ENCODE results near the gene ARHGAP8. TPM values are rescaled to one million over a fixed set of nuclear protein-coding genes. Genes with fewer than 3 reads are reported as not detected.

The ARHGAP8 gene
- total and polyA plus RNA-seq, 2 of the 13 experiments (the other 11 are each of a cell fraction or from before 2014, with no cell fraction given) = 0.07 TPM; not detected in 1

DNA sequence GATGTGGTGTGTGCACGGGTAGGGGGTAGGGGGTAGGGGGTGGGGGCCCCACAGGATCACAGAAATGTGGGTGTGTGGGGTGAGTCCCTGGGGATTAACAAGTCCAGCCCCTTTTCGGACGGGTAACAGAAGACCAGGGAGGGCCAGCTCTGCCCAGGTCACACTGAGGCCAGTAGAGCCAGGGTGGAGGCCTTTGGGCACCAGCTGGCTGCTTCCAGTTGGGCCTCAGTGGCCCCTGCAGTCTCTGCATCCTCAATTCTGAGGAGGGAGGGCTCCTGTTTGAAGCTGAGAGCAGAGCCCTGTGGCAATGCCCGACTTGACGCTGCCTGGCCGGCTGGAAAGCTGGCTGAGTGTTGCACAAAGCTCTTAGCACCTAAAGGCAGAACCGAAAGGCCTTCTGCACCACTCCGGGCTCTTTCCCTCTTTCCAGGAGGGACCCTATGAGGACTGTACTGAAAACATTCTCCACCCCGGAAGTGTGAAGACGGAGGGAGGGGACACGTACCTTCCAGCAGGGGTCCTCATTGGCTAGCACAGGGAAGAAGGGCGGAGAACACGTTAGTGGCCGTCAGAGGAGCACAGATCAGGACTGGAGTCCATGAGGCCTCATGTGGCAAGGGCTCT, 137.0 kb downstream of the ARHGAP8 start:
- in situ Hi-C loops (cut with HindIII; ENCODE audit: extremely low pct_ligation_motif_present, low pct_unique_long_range_greater_than_20kb) = no loop called here
- Histone ChIP-seq H3K36me3 (replicated peaks in 1 of 2; ENCODE audit: control insufficient read depth in 1 of 2, insufficient read depth in 2 of 2, low read length in 2 of 2) (no peaks in the 10 kb centered on the region), H3K4me3 (replicated peaks in 1 of 3; ENCODE audit: insufficient read depth in 1 of 3, low read depth in 2 of 3, low read length in 3 of 3) (no peak overlapping the region), H3K9ac (ENCODE audit: insufficient read depth, low read depth, low read length) (no peak overlapping the region), H2AFZ (ENCODE audit: low read length) (no peak overlapping the region), H3K4me2 (ENCODE audit: low read depth, low read length) (no peak overlapping the region), H4K20me1 (ENCODE audit: insufficient read depth, low read length) (no peaks in the 10 kb centered on the region), H3K27me3 (ENCODE audit: control insufficient read depth in 1 of 2, insufficient read depth in 2 of 2, low read length in 2 of 2) (peaks cover 5 to 29% of the 10 kb centered on the region in 2 experiments; a peak in 4 of 5 replicates), H3K9me3 (ENCODE audit: low read length) (no peaks in the 10 kb centered on the region), H3K27ac (ENCODE audit: extremely low read length, insufficient read depth, low read length) (no peak overlapping the region), H3K4me1 (ENCODE audit: insufficient read depth, low read length) (no peaks in the 10 kb centered on the region), H3K79me2 (ENCODE audit: insufficient read depth, low read length) (no peaks in the 10 kb centered on the region)
- FAIRE-seq = no peak
- no peak for ATAC-seq
- no peak for DNase-seq (ENCODE audit: low spot score)
- ChIA-PET POLR2A (no interaction called here), CTCF (ENCODE audit: low intra/inter-chr PET ratio, low total read pairs) (no interaction called here)
- intact Hi-C loops (cut with micrococcal nuclease; ENCODE audit: unreplicated experiment) = no loop called here
- BruUV-seq (replicated peaks) = no TSS peak
- 15% methylated on average over 8 of the region's 14 CpGs for WGBS (ENCODE audit: low lambda C conversion rate)
- TF ChIP-seq, protein P1, sequence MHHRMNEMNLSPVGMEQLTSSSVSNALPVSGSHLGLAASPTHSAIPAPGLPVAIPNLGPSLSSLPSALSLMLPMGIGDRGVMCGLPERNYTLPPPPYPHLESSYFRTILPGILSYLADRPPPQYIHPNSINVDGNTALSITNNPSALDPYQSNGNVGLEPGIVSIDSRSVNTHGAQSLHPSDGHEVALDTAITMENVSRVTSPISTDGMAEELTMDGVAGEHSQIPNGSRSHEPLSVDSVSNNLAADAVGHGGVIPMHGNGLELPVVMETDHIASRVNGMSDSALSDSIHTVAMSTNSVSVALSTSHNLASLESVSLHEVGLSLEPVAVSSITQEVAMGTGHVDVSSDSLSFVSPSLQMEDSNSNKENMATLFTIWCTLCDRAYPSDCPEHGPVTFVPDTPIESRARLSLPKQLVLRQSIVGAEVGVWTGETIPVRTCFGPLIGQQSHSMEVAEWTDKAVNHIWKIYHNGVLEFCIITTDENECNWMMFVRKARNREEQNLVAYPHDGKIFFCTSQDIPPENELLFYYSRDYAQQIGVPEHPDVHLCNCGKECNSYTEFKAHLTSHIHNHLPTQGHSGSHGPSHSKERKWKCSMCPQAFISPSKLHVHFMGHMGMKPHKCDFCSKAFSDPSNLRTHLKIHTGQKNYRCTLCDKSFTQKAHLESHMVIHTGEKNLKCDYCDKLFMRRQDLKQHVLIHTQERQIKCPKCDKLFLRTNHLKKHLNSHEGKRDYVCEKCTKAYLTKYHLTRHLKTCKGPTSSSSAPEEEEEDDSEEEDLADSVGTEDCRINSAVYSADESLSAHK (CRISPR knock-in tag; IDR thresholded peaks at IDR 0.05; ENCODE audit: borderline replicate concordance) = no peak
- TF ChIP-seq, protein P2, sequence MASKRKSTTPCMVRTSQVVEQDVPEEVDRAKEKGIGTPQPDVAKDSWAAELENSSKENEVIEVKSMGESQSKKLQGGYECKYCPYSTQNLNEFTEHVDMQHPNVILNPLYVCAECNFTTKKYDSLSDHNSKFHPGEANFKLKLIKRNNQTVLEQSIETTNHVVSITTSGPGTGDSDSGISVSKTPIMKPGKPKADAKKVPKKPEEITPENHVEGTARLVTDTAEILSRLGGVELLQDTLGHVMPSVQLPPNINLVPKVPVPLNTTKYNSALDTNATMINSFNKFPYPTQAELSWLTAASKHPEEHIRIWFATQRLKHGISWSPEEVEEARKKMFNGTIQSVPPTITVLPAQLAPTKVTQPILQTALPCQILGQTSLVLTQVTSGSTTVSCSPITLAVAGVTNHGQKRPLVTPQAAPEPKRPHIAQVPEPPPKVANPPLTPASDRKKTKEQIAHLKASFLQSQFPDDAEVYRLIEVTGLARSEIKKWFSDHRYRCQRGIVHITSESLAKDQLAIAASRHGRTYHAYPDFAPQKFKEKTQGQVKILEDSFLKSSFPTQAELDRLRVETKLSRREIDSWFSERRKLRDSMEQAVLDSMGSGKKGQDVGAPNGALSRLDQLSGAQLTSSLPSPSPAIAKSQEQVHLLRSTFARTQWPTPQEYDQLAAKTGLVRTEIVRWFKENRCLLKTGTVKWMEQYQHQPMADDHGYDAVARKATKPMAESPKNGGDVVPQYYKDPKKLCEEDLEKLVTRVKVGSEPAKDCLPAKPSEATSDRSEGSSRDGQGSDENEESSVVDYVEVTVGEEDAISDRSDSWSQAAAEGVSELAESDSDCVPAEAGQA (IDR thresholded peaks at IDR 0.05; ENCODE audit: low read depth) = no peak
- TF ChIP-seq, protein P2 (CRISPR knock-in tag; IDR thresholded peaks at IDR 0.05; ENCODE audit: borderline replicate concordance) = no peak
- TF ChIP-seq, protein P3, sequence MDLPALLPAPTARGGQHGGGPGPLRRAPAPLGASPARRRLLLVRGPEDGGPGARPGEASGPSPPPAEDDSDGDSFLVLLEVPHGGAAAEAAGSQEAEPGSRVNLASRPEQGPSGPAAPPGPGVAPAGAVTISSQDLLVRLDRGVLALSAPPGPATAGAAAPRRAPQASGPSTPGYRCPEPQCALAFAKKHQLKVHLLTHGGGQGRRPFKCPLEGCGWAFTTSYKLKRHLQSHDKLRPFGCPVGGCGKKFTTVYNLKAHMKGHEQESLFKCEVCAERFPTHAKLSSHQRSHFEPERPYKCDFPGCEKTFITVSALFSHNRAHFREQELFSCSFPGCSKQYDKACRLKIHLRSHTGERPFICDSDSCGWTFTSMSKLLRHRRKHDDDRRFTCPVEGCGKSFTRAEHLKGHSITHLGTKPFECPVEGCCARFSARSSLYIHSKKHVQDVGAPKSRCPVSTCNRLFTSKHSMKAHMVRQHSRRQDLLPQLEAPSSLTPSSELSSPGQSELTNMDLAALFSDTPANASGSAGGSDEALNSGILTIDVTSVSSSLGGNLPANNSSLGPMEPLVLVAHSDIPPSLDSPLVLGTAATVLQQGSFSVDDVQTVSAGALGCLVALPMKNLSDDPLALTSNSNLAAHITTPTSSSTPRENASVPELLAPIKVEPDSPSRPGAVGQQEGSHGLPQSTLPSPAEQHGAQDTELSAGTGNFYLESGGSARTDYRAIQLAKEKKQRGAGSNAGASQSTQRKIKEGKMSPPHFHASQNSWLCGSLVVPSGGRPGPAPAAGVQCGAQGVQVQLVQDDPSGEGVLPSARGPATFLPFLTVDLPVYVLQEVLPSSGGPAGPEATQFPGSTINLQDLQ (CRISPR knock-in tag; IDR thresholded peaks at IDR 0.05) = no peak
- TF ChIP-seq, protein P4, sequence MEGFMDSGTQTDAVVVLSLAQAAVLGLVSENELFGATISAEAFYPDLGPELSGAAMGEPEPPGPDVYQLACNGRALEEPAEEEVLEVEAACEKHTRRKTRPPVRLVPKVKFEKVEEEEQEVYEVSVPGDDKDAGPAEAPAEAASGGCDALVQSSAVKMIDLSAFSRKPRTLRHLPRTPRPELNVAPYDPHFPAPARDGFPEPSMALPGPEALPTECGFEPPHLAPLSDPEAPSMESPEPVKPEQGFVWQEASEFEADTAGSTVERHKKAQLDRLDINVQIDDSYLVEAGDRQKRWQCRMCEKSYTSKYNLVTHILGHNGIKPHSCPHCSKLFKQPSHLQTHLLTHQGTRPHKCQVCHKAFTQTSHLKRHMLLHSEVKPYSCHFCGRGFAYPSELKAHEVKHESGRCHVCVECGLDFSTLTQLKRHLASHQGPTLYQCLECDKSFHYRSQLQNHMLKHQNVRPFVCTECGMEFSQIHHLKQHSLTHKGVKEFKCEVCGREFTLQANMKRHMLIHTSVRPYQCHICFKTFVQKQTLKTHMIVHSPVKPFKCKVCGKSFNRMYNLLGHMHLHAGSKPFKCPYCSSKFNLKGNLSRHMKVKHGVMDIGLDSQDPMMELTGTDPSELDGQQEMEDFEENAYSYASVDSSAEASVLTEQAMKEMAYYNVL (CRISPR knock-in tag; IDR thresholded peaks at IDR 0.05; ENCODE audit: borderline replicate concordance) = no peak
- TF ChIP-seq FOXC1 (CRISPR knock-in tag; IDR thresholded peaks at IDR 0.05; ENCODE audit: borderline replicate concordance) = no peak
- TF ChIP-seq, protein P5, sequence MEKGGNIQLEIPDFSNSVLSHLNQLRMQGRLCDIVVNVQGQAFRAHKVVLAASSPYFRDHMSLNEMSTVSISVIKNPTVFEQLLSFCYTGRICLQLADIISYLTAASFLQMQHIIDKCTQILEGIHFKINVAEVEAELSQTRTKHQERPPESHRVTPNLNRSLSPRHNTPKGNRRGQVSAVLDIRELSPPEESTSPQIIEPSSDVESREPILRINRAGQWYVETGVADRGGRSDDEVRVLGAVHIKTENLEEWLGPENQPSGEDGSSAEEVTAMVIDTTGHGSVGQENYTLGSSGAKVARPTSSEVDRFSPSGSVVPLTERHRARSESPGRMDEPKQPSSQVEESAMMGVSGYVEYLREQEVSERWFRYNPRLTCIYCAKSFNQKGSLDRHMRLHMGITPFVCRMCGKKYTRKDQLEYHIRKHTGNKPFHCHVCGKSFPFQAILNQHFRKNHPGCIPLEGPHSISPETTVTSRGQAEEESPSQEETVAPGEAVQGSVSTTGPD (CRISPR knock-in tag; IDR thresholded peaks at IDR 0.05) = no peak
- TF ChIP-seq ZNF232 (CRISPR knock-in tag; IDR thresholded peaks at IDR 0.05; ENCODE audit: borderline replicate concordance) = no peak
